HL-60 (cell line): ENCODE measurements around the gene TSPEAR.
"Not testable (repeated sequence)": the region's sequence is repeated elsewhere in the genome, so short reads cannot be mapped to it uniquely, and the experiment has no call there.

Experiments used
- CTCF ChIP-seq: IDR thresholded peaks from one replicate; pipeline ENCODE4 v1.5.1; 2011; ENCODE audit warnings: low read length, control low read depth, inconsistent platforms; ENCODE audit not compliant: insufficient read depth
- POLR2AphosphoS5 ChIP-seq: IDR thresholded peaks from 2 replicates; pipeline ENCODE4 v1.6.1; 2012; ENCODE audit warnings: low read depth

- TF ChIP-seq POLR2AphosphoS5, CTCF: not testable (repeated sequence)
These were observed 111.0 kb downstream of the TSPEAR start, which contains the start of gene KRTAP10-7 for GRCh38 chr21:44600118-44600978.
